GM12865 (cell line): ENCODE measurements around the gene CYS1.
A peak's percentile ranks its signal among the peaks of the same experiment; 100 is the strongest.

Experiments
- DNase-seq: peaks from one replicate; pipeline ENCODE4 v3.0.0; 2010; ENCODE audit warnings: low read depth
- H3K4me3 ChIP-seq: 2 replicates; pipeline ENCODE4 v1.5.1; 2011; ENCODE audit warnings: mild to moderate bottlenecking, low read depth, low read length, control low read depth
- TF ChIP-seq, protein P1 (sequence below): IDR thresholded peaks from 2 replicates; pipeline ENCODE4 v1.5.1; 2011; ENCODE audit warnings: low read length, control low read depth, low read depth, inconsistent platforms; ENCODE audit not compliant: insufficient read depth; ENCODE audit errors: missing control alignments

CYS1 gene

DNA sequence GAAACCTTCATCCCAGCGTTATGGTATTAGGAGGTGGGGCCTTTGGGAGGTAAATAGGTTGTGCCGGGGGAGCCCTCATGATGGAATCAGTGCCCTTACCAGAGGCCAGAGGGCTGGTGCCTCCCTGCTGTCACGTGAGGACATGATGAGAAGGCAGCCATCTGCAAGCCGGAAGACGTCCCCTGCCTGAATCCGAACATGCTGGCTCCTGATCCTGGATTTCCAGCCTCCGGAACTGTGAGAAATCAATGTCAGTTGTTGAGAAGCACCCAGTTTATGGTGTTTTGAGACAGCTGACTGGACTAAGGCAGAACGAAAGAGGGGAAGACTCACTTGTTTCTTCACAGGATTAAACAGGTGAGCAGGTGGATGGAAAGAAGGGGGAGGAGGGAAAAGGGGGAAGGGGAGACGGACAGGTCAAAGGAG is 49.9 kb downstream of the CYS1 start:
- TF ChIP-seq, protein P1, sequence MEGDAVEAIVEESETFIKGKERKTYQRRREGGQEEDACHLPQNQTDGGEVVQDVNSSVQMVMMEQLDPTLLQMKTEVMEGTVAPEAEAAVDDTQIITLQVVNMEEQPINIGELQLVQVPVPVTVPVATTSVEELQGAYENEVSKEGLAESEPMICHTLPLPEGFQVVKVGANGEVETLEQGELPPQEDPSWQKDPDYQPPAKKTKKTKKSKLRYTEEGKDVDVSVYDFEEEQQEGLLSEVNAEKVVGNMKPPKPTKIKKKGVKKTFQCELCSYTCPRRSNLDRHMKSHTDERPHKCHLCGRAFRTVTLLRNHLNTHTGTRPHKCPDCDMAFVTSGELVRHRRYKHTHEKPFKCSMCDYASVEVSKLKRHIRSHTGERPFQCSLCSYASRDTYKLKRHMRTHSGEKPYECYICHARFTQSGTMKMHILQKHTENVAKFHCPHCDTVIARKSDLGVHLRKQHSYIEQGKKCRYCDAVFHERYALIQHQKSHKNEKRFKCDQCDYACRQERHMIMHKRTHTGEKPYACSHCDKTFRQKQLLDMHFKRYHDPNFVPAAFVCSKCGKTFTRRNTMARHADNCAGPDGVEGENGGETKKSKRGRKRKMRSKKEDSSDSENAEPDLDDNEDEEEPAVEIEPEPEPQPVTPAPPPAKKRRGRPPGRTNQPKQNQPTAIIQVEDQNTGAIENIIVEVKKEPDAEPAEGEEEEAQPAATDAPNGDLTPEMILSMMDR, result no peak
- no peak overlapping the region for H3K4me3 ChIP-seq
- no peak for DNase-seq

DNA sequence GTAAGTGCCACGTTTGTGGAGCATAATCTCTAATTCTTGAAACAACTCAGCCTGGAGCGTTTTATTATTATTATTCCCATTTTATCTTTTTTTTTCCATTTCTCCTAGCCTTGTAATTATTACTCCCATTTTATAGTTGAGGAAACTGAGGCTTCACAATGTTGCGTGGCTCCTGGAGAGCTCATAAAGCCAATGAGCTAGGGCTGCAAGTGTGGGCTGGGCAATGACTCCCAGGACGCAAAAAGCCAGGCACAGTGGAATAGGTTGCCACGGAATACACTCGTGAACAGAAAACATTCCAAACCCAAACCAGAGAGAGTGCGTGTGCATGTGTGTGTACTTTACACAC is 50.4 kb downstream of the CYS1 start:
- DNase-seq, result no peak
- TF ChIP-seq, protein P1, result no peak
- peak overlapping the region; percentile 47; the same call in 1 of the 2 replicates for H3K4me3 ChIP-seq

DNA sequence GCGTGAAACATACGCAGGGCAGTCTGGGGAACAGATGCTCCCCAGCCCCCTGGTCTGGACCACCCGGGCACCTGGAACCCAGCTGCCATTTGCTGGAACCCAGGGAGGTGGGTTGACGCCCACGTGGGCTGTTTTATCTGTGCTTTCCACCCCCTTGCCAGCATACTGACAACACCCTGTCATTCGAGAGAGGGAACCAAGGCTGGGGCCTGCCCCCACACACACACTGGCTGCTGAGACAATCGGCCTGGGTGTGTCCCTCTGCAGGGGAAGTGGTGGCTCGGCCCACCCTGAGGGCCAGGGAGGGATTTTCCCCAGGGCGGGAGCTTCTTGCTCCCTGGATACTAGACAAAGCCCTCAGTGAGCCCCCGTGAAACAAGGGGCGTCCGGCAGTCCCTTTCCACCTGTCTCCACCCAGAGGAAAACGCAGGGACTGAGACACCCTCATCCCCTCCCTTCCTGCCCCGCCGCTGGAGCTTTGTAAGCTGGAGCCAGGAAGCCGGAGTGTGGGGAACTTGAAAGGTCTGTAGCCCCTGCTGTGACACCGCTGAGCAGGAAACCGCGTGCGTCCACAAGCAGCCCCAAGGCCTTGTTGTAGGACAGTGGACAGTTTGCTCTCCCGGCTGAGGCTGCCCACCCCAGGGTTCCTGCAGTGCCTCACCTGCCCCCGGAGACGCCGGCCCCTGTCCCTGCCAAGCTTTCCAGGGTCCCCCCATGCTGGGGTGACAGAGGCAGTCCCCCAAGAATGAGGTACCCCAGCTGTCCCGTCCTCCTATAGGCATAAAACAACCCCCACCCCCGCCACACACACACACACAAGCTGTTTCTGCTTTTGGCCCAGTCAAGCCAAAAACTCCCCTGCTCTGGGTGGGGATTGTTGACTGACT is 51.0 kb downstream of the CYS1 start:
- peak overlapping the region; percentile 47 for H3K4me3 ChIP-seq
- peak; percentile 78 for DNase-seq
- TF ChIP-seq, protein P1, result no peak

DNA sequence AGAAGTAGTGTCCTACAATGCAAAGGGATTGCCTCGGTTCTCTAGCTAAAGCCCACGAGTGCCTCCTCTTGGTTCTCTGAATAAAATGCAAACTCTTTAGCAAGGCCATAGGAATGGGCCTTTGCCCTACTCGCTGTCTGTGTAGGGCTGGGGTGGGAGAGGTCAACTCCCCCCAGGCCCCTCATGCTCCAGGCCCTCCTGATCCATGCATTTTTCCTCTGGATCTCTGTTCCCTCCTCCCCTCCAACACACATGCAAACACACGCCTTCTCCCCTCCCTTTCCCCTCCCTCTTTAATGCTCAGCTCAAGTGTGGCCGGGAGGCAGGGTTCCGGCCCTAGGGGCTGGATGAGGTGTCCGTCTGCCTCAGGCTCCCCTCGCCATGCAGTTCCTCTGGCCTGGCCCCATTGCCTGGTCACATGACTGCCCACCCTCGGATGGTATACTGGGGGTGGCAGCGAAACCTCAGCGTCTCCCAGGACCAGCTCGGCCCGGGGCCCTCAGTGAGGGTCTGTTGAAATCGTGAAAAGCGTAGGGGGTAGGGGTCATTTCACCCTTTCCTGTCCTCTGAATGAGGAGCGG is 51.7 kb downstream of the CYS1 start:
- no peak overlapping the region for H3K4me3 ChIP-seq
- peak; percentile 23 for DNase-seq
- TF ChIP-seq, protein P1, result peak; percentile 23

DNA sequence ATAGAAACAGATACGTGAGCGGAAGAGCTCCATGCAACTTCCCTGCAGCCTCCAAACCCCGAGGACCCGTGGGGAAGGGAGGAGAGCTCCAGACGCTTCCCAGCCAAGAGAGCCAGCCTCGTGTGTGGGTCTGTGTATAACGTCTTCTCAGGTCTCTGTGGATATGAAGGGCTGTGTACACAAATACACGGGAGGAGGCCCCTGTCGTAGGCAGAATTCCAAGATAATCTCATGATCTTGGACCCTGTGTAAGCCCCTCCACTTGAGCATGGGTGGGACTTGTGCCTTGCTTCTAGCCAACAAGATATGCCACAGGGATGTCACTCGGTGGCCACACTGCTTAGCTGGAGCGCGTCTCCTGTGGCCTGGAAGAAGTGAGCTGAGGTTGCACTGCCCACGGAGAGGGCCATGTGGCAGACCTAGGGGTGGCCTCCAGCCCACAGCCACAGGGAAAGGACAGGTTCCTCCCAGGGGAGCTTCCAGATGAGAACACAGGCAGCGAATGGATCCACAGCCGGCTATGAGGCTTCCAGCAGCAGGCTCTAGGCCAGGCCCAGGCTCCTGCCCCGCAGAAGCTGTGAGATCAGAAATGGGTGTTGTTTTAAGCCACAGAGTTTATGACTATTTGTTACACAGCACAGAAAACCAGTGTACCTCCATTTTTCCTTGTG is 52.4 kb downstream of the CYS1 start:
- TF ChIP-seq, protein P1, result no peak
- no peak overlapping the region for H3K4me3 ChIP-seq
- no peak for DNase-seq

DNA sequence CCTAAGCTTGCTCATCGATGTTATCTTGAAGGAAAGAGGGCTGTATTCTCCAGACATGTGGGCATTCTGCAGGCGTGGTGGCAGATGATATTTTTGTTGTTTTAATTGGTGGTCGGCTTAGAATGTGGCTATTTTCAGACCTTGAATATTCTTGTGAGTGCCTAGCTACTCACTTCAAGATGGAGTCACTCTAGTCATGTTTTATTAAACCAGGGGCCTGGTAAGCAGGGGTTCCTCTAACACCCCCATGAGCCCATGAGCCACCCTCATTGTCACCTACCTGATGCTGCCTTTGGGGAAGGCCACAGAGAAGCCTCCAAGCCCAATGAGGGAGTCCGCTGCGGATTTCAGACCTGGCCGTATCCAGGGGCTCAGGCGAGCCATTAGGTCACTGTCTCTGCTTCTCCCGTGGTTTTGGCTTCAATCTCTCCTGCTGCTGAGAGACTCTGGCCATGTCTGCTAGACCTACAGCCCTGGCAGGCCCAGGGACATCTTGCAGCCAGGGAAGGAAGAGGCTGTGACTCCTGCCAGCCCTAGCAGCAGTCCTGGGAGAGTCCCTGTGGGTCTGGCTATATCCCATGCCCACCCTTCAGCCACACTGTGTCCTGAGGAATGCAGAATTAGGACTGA is 53.2 kb downstream of the CYS1 start:
- TF ChIP-seq, protein P1, result no peak
- no peak overlapping the region for H3K4me3 ChIP-seq
- DNase-seq, result no peak
